LNCaP clone FGC (cell line): ENCODE measurements around the gene DLX3.

Source experiments
- DNase-seq: peaks from one replicate; pipeline ENCODE4 v3.0.0-alpha.2; 2011; ENCODE audit warnings: low read depth
- H3K4me3 ChIP-seq: 2 replicates; pipeline ENCODE4 v1.5.1; 2011; ENCODE audit warnings: mild to moderate bottlenecking, low read depth, low read length, control low read depth
- TF ChIP-seq, protein P1 (sequence below): IDR thresholded peaks from 2 replicates; pipeline ENCODE4 v1.5.1; 2012; ENCODE audit warnings: mild to moderate bottlenecking; ENCODE audit not compliant: control insufficient read depth, insufficient read depth; ENCODE audit errors: extremely low read depth

DLX3 gene

DNA sequence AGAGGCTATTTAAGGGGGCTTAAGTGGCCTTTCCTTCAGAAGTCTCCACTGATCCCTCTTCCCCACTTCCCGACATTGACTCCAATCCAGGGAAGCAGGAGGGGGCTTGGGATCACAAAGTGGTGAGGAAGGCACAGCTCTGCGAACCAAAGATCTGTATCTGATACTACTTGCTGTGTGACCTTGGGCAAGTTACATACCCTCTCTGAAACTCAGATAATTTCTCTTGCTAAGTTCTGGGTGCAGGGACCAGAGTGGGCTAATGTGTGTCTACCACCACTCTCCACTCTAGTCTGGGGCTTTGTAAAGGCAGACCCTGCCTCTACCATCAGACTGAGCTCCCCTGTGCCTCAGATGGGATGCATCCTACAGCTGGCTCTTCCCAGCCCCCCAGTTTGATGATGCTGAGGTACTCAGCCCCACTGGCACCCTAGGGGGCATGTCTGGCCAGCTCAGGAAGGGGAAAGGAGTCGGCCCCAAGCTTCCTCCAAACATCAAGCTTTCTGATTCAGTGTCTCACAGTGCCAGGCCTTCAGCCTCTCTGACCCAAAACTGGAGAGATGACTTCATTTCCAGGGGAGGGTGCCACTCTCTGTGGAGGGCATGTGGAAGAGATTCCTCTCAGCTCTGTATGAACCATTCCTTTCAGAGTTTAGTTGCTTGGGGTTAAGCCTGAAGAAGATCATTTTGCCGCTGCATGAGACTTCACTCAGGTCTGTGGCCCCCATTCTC lies 15.1 kb downstream of the DLX3 start:
- no peak overlapping the region for H3K4me3 ChIP-seq
- no peak for DNase-seq
- TF ChIP-seq, protein P1, sequence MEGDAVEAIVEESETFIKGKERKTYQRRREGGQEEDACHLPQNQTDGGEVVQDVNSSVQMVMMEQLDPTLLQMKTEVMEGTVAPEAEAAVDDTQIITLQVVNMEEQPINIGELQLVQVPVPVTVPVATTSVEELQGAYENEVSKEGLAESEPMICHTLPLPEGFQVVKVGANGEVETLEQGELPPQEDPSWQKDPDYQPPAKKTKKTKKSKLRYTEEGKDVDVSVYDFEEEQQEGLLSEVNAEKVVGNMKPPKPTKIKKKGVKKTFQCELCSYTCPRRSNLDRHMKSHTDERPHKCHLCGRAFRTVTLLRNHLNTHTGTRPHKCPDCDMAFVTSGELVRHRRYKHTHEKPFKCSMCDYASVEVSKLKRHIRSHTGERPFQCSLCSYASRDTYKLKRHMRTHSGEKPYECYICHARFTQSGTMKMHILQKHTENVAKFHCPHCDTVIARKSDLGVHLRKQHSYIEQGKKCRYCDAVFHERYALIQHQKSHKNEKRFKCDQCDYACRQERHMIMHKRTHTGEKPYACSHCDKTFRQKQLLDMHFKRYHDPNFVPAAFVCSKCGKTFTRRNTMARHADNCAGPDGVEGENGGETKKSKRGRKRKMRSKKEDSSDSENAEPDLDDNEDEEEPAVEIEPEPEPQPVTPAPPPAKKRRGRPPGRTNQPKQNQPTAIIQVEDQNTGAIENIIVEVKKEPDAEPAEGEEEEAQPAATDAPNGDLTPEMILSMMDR = no peak

DNA sequence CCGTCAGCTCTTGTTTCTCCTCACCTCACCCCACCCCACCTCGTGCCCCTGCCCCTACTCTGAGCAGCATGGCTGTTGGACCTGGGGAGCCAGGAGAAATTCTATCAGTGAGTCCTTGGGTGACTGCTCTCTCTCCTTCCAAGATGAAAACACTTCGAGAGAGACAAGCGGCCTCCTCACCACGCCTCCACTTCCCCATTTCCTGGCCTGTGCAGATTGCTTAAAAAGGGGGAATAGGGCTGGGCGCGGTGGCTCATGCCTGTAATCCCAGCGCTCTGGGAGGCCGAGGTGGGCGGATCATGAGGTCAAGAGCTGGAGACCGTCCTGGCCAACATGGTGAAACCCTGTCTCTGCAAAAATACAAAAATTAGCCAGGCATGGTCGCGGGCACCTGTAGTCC lies 16.5 kb downstream of the DLX3 start:
- no peak overlapping the region for H3K4me3 ChIP-seq
- TF ChIP-seq, protein P1 = no peak
- no peak for DNase-seq

DNA sequence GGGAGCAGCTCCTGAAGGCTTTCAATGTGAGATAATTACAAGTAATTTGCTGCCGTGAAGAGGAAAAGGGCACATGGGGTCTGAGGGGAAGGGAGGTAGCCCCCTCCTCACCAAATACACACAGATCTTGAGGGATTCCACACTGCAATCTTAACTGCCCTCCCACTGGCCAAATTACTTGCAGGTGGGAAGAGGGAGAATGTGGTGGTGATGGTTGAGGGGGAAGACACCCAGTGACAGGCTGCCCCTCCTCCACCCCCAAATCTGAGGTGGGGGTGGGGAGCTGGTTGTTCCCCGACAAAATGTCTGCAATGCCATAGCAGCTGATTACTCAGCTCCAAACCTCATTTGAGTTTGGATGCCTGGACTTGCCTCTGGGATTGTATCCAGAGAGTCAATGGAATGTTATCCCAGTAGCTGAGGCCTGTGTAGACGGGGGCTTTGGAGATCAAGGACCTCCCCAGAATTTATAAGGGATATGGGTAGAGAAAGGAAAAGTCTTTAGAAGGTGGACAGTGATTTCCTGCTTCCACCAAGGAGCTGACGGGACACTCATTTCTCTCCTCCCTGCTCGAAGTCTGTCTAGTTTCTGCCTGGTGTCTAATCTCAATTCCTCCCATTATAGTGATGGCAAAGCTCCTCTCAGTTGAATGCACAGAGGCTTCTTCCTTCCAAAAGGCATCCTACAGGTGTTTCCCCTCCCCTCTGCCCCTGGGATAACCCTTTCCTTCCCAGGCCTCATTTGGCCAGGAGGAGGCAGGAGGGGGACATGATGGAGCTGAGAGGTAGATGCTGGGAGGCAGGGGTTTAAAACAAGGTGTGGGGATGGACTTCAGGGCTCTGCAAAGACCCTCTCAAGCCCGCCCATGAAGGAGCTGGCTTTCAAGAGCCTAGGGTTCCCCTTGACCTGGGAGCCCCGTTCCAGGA lies 17.3 kb downstream of the DLX3 start:
- no peak for DNase-seq
- no peak overlapping the region for H3K4me3 ChIP-seq
- TF ChIP-seq, protein P1 = no peak

DNA sequence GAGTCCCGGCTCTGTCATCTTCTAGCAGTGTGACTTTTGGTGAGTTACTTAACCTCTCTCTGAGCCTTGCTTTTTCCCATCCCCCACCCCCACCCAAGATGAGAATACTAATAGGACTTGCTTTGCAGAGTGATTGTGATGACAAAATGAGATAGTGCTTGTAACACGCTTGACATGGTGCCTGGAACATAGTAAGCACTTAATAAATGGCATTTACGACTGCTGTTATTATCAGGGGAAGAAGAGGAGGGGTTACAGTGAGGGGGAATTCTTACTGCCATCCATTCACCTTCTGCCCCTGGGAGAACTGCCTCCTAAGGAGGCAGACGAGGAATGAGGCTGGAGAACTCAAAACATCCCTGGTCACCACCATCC lies 18.2 kb downstream of the DLX3 start:
- no peak overlapping the region for H3K4me3 ChIP-seq
- TF ChIP-seq, protein P1 = no peak
- DNase-seq = no peak

DNA sequence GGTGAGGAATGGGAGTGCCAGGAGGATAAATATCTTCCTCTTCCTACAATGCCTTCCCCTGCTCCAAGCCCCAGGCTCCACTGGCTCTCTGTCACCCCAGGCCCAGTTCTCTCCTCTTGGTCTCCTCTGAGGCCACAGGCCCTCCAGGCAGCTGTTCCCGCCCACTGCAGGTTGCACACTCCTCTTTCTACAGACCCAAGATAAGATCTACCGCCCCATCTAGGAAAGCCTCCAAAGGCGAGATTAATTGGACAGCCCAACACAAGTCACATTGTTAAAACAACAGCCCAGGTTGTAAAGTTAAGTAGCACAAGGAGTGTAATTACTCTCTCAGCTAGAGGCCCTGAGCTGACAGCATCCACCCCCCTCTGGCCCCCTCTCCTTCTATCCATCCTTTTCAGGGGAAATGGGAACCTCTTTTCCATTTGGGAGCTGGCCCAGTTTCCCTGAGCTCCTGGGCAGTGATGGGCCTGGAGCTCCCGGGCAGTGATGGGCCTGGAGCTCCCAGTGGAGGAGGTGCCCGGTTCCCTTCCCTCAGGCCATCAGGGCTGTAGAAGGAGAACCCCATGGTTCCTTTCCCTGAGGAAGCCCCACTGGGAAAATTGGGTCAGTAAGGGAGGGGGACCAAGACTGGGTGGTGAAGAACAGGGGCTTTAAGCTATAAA lies 18.7 kb downstream of the DLX3 start:
- DNase-seq = peak; percentile 59
- H3K4me3 ChIP-seq = no peak overlapping the region
- TF ChIP-seq, protein P1 = no peak

DNA sequence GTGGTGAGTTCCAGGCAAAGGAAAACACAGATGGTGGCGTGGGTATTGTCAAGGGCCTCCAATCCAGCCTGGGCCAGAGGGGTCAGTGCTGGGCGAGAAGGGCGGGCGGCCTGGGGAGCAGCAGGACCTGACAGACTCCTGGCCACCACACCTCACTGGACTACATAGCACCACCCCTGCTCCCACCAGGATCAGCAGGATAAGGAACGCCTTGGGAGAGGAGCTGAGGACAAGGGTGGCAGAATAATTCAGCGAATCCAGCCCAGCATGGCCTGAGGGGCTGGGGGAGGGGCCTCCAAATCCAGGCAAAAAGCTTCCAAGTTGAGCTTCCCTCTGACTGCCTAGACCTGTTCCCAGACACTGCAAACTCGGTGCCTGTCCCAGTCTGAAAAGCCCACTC lies 19.5 kb downstream of the DLX3 start:
- TF ChIP-seq, protein P1 = no peak
- DNase-seq = no peak
- H3K4me3 ChIP-seq = no peak overlapping the region
